Testis (tissue), 2 donors: ENCODE measurements around the gene XYLT1.

Source experiments
- CTCF ChIP-seq, 3 experiments: fragments of 450-650 bp in 2 of 3; fragments of 200-600 bp in 1 of 3; sonication (generic) in 1 of 3; IDR thresholded peaks; one replicate each; pipeline ENCODE4 v1.5.1; 2016 to 2019; ENCODE audit warnings: antibody characterized with exemption in 3 of 3, mild to moderate bottlenecking in 2 of 3, moderate library complexity in 1 of 3
- POLR2A ChIP-seq: fragments of 450-650 bp; IDR thresholded peaks from one replicate; pipeline ENCODE4 v1.6.1; 2017; ENCODE audit warnings: antibody characterized with exemption, mild to moderate bottlenecking, moderate library complexity

GRCh38 chr16:17365211-17365541, 105.6 kb downstream of the XYLT1 start:
- TF ChIP-seq CTCF (IDR thresholded peaks at IDR 0.05) (no peak), POLR2A (no peak)
